Ovary (tissue), 9 donors: ENCODE measurements around the gene NUP37. TPM values are rescaled to one million over a fixed set of nuclear protein-coding genes. Genes with fewer than 3 reads are reported as not detected.
"Not testable (repeated sequence)": the region's sequence is repeated elsewhere in the genome, so short reads cannot be mapped to it uniquely, and the experiment has no call there.

Experiments
- DNase-seq, 5 donors: peaks; one replicate each; pipeline ENCODE4 v3.0.0-alpha.2; 2019 to 2020
- H3K27ac ChIP-seq, 2 donors: fragments of 200-600 bp; one replicate each; pipeline versions ENCODE4 v1.5.1 to v1.8.0; 2019 to 2022
- H3K27me3 ChIP-seq: fragments of 200-600 bp; one replicate; pipeline ENCODE4 v1.8.0; 2022
- H3K36me3 ChIP-seq: fragments of 200-600 bp; sonication (generic); one replicate; pipeline ENCODE4 v1.5.1; 2019
- H3K4me1 ChIP-seq: one replicate; pipeline ENCODE4 v1.8.1; 2013; ENCODE audit warnings: mild to moderate bottlenecking, moderate library complexity; ENCODE audit not compliant: insufficient read depth
- H3K4me3 ChIP-seq: fragments of 200-600 bp; sonication (generic); one replicate; pipeline ENCODE4 v1.5.1; 2017
- H3K9me3 ChIP-seq, 2 donors: fragments of 200-600 bp in 1 of 2; sonication (generic) in 1 of 2; one replicate each; pipeline versions ENCODE4 v1.5.1 to v1.8.1; 2013 to 2019; ENCODE audit warnings: mild to moderate bottlenecking in 1 of 2, moderate library complexity in 1 of 2
- EP300 ChIP-seq: sonication (generic); formaldehyde crosslinking; IDR thresholded peaks from one replicate; pipeline ENCODE4 v1.6.1; 2017; ENCODE audit warnings: antibody characterized with exemption
- POLR2A ChIP-seq: fragments of 450-650 bp; IDR thresholded peaks from one replicate; pipeline ENCODE4 v1.6.1; 2017; ENCODE audit warnings: antibody characterized with exemption, mild to moderate bottlenecking, moderate library complexity
- WGBS, 3 donors: extraction: QIAGEN DNeasy Blood & Tissue Kit in 1 of 3; methylation state at CpG; one replicate each; pipeline versions ENCODE4 v1.1.5 to v1.1.7; 2013 to 2017; 5-methylcytosine and 5-hydroxymethylcytosine counted together
- intact Hi-C, 4 donors: fragments of 100-400 bp; cut with DNase I; formaldehyde crosslinking; loops; one replicate each; pipeline versions ENCODE4 v1.11.0 to v1.15.1; 2022 to 2023
- polyA plus RNA-seq, 2 donors: library from polyadenylated mRNA; stranded (reverse); fragments of 200-250 nt in 1 of 2; fragments of 350-450 nt in 1 of 2; fragmentation: Illumina TruSeq in 1 of 2; extraction: RNeasy Lipid Tissue Mini Kit (QIAGEN cat#74804) in 1 of 2; gene quantifications; one replicate each; pipeline ENCODE4 v1.2.3, GENCODE V29; 2013 to 2014
- total RNA-seq, 7 donors: library from RNA; depleted of rRNA in 2 of 7; stranded (reverse); fragments of >200 nt in 2 of 7; fragmentation: NEBNext Ultra II Directional in 3 of 7; extraction: Animal tissue kit (Norgen Biotek cat#: 25700) in 3 of 7; gene quantifications; one replicate each; pipeline versions ENCODE4 v1.1.0 to v1.2.4, GENCODE V29; 2016 to 2023
- TF ChIP-seq, protein P1 (sequence below), 3 donors: fragments of 450-650 bp in 2 of 3; fragments of 200-600 bp in 1 of 3; IDR thresholded peaks; one replicate each; pipeline versions ENCODE4 v1.5.1 to v1.8.0; 2016 to 2022; ENCODE audit warnings: antibody characterized with exemption in 3 of 3, mild to moderate bottlenecking in 1 of 3
- donor health status: DM: no; HTN: no; CAD: no; lungs with moderate emphysema.
- donor health status: DM: no; HTN: no; CAD: no.
- donor health status: Bipolar disorder and iron deficiency.
- donor health status: DM: yes; HTN: yes; CAD: no.
- donor health status: DM: no; HTN: no; CAD: no.
- donor health status: DM: yes; HTN: yes; CAD: no.

Gene NUP37
- total and polyA plus RNA-seq, 9 donors, result 12.5 to 22.5 (median 16.2) TPM

DNA sequence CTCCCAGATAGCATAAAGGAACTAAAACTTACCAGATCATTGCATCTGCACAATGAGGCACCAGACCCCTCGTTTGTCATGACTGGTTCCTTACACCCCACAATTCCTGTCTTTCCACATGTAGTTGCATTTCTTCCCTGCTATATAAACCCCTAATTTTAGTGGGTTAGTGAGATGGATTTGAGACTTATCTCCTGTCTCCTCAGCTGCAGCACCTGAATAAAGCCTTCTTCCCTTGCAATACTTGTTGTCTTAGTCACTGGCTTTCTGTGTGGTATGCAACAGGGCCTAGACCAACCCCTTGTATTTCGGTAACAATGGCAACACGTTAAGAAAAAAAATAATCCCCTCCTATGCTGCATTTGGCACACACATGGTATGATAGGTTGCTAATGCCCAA, 13.0 kb downstream of the NUP37 start:
- no peak for DNase-seq

DNA sequence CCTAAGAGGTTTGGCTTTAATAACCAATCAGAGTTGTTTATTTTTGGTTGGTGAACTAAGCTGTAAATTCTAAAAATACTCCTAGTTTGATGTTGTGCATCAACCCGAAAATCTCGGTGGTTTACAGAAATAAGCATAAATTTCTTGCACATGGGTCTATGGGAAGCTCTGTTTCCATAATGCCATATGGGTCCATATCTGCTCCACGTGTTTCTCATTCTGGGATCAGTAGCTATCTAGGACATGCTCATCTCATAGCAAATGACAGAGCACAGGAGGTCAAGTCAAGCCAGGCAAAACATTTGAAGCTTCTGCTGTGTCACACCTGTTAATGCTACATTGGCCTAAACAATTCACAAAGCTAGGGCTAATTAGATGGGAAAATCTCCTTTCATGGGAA, 23.1 kb downstream of the NUP37 start:
- no peak overlapping the region for H3K4me3 ChIP-seq
- no peaks in the 10 kb centered on the region for H3K27me3 ChIP-seq
- H3K4me1 ChIP-seq, result no peaks in the 10 kb centered on the region
- H3K27ac ChIP-seq, result no peak overlapping the region
- H3K9me3 ChIP-seq, result no peaks in the 10 kb centered on the region
- WGBS, 3 donors, result 62 to 78% (median 67%) methylated on average over 3 of the region's 3 CpGs
- DNase-seq, result no peak
- H3K36me3 ChIP-seq, result no peaks in the 10 kb centered on the region
- TF ChIP-seq POLR2A (no peak), EP300 (no peak)
- TF ChIP-seq, protein P1, sequence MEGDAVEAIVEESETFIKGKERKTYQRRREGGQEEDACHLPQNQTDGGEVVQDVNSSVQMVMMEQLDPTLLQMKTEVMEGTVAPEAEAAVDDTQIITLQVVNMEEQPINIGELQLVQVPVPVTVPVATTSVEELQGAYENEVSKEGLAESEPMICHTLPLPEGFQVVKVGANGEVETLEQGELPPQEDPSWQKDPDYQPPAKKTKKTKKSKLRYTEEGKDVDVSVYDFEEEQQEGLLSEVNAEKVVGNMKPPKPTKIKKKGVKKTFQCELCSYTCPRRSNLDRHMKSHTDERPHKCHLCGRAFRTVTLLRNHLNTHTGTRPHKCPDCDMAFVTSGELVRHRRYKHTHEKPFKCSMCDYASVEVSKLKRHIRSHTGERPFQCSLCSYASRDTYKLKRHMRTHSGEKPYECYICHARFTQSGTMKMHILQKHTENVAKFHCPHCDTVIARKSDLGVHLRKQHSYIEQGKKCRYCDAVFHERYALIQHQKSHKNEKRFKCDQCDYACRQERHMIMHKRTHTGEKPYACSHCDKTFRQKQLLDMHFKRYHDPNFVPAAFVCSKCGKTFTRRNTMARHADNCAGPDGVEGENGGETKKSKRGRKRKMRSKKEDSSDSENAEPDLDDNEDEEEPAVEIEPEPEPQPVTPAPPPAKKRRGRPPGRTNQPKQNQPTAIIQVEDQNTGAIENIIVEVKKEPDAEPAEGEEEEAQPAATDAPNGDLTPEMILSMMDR (IDR thresholded peaks at IDR 0.05), result no peak
- intact Hi-C loops, result loop anchor here in 1 of 4 donors (5.0 kb wide), 1 partner anchor 380 kb away; no protein-coding TSS in a partner anchor

More for the DNA sequence above, 13.0 kb downstream of the NUP37 start:
- intact Hi-C loops, result no loop called here
- H3K4me3 ChIP-seq, result no peak overlapping the region
- no peaks in the 10 kb centered on the region for H3K27me3 ChIP-seq
- TF ChIP-seq, protein P1 (IDR thresholded peaks at IDR 0.05), result no peak
- no peak for TF ChIP-seq POLR2A
- TF ChIP-seq EP300, result no peak
- no peaks in the 10 kb centered on the region for H3K36me3 ChIP-seq
- no peaks in the 10 kb centered on the region for H3K4me1 ChIP-seq
- H3K9me3 ChIP-seq, result no peaks in the 10 kb centered on the region
- 95 to 97% (median 96%) methylated on average over 3 of the region's 3 CpGs for WGBS, 3 donors
- no peak overlapping the region for H3K27ac ChIP-seq

DNA sequence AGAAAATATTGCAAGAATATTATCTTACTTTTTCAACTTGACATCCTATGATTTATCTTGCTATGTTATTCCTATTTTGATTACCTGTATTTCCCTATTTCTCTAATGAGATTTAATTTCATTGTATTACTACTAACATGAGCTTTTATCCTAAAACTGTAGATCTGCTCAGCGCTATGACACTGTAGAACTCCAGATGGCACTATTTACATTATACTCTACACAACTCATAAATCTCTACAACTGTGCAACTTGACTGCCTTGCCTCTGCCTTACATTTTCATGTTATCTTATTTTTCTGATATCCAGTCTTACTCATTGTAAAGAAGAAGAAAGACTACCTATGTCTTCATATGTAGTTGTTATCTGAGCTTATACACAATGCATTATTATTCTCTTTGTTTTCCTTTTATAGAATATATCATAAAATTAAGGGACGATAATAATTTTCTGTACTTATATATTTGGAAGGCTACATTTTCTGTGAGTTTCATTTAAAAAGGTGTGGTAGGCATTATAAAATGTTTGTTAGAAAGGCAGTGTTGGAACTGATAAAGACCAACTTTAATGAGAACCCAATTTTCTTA, 24.1 kb downstream of the NUP37 start:
- no peaks in the 10 kb centered on the region for H3K4me1 ChIP-seq
- H3K4me3 ChIP-seq, result no peak overlapping the region
- no peak overlapping the region for H3K27ac ChIP-seq
- no peak for TF ChIP-seq EP300
- no peak for TF ChIP-seq POLR2A
- TF ChIP-seq, protein P1 (IDR thresholded peaks at IDR 0.05), result no peak
- intact Hi-C loops, result loop anchor here in 1 of 4 donors (5.0 kb wide), 1 partner anchor 382 kb away; no protein-coding TSS in a partner anchor
- no peaks in the 10 kb centered on the region for H3K36me3 ChIP-seq
- H3K27me3 ChIP-seq, result no peaks in the 10 kb centered on the region
- WGBS, 3 donors, result 61 to 72% (median 65%) methylated on average over 2 of the region's 2 CpGs
- no peaks in the 10 kb centered on the region for H3K9me3 ChIP-seq
- no peak for DNase-seq

DNA sequence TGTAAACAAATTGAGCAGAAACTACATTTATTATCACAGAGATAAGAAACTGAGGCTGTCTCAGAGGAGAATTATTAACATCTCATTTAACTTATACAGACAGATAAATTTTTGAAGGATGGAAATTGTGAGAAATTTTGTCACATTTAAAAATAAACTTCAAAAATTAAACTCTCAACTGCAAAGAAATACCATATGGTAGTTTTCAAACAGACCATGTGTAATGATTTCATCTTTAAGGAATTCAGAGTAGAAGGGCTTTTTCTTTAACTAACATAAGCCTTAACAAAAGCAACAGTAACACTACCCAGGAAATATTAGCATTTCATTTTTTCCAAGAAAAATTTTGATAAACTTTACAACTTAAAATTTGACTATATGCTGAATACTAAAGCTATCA, 26.6 kb downstream of the NUP37 start:
- TF ChIP-seq, protein P1 (IDR thresholded peaks at IDR 0.05), result no peak
- TF ChIP-seq EP300 (no peak), POLR2A (no peak)
- DNase-seq, result no peak

DNA sequence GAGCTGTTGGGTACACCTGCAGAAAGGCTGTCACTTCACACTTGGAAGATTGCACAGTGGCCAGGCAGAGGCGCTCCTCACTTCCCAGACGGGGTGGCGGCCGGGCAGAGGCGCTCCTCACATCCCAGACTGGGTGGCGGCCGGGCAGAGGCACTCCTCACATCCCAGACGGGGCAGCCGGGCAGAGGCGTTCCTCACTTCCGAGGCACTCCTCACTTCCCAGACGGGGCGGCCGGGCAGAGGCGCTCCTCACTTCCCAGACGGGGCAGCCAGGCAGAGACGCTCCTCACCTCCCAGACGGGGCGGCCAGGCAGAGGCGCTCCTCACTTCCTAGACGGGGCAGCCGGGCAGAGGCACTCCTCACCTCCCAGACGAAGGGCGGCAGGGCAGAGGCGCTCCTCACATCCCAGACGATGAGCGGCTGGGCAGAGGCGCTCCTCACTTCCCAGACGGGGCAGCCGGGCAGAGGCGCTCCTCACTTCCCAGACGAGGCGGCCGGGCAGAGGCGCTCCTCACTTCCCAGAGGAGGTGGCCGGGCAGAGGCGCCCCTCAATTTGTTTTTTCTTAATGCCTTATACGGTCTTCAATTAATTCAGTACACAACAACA, 30.6 kb downstream of the NUP37 start:
- WGBS, 3 donors, result 97 to 98% (median 98%) methylated on average over 17 to 38 of the region's 38 CpGs
- H3K27ac ChIP-seq, intact Hi-C loops, H3K9me3 ChIP-seq, H3K4me1 ChIP-seq, H3K4me3 ChIP-seq, H3K27me3 ChIP-seq, DNase-seq, H3K36me3 ChIP-seq: not testable (repeated sequence)

More for the DNA sequence above, 26.6 kb downstream of the NUP37 start:
- Histone ChIP-seq H3K4me1 (no peaks in the 10 kb centered on the region), H3K4me3 (no peak overlapping the region), H3K27me3 (no peaks in the 10 kb centered on the region), H3K27ac (no peak overlapping the region), H3K9me3 (no peaks in the 10 kb centered on the region), H3K36me3 (no peaks in the 10 kb centered on the region)
- intact Hi-C loops, result no loop called here
